Occipital lobe (tissue), 2 donors: ENCODE measurements around the gene TK2. TPM values are rescaled to one million over a fixed set of nuclear protein-coding genes. Genes with fewer than 3 reads are reported as not detected.
A peak's percentile ranks its signal among the peaks of the same experiment; 100 is the strongest.

Experiments used
- DNase-seq: peaks from one replicate; lab custom pipeline; 2025; lab: John Stamatoyannopoulos, UW
- total RNA-seq: library from RNA; depleted of rRNA; stranded (reverse); fragments of >200 nt; gene quantifications from one replicate; pipeline ENCODE4 v1.2.3, GENCODE V29; 2014

The TK2 gene
- total RNA-seq, 1 donor from 2014 or later, result 26.4 TPM

- no peak for DNase-seq
These were observed 64.5 kb downstream of the TK2 start for GRCh38 chr16:66485376-66485775.

- no peak for DNase-seq
These were observed 65.3 kb downstream of the TK2 start for GRCh38 chr16:66484453-66485213.

- peak; percentile 36 for DNase-seq
These were observed 66.1 kb downstream of the TK2 start for GRCh38 chr16:66483689-66484452.

- DNase-seq, result no peak
These were observed 68.0 kb downstream of the TK2 start for GRCh38 chr16:66481943-66482390.

GRCh38 chr16:66481081-66481942 is 68.6 kb downstream of the TK2 start:
- no peak for DNase-seq

GRCh38 chr16:66480265-66481080 is 69.4 kb downstream of the TK2 start:
- DNase-seq, result no peak

- DNase-seq, result no peak
These were observed 70.2 kb downstream of the TK2 start for GRCh38 chr16:66479661-66480264.

GRCh38 chr16:66478733-66479511 is 71.0 kb downstream of the TK2 start:
- DNase-seq, result peak; percentile 17

GRCh38 chr16:66477028-66477515 is 72.8 kb downstream of the TK2 start:
- no peak for DNase-seq

- DNase-seq, result no peak
These were observed 73.4 kb downstream of the TK2 start for GRCh38 chr16:66476328-66477027.

- DNase-seq, result no peak
These were observed 74.7 kb downstream of the TK2 start for GRCh38 chr16:66475232-66475631.

- no peak for DNase-seq
These were observed 75.1 kb downstream of the TK2 start for GRCh38 chr16:66474750-66475199.

- DNase-seq, result no peak
These were observed 76.0 kb downstream of the TK2 start for GRCh38 chr16:66473654-66474519.

- no peak for DNase-seq
These were observed 76.8 kb downstream of the TK2 start for GRCh38 chr16:66473051-66473571.

- DNase-seq, result no peak
These were observed 78.1 kb downstream of the TK2 start for GRCh38 chr16:66471716-66472393.

GRCh38 chr16:66471264-66471663 is 78.7 kb downstream of the TK2 start:
- no peak for DNase-seq

GRCh38 chr16:66470556-66470955 is 79.4 kb downstream of the TK2 start:
- DNase-seq, result no peak
